Activated CD4-positive, alpha-beta T cell treated with anti-CD3 and anti-CD28 coated beads, Interleukin-2, amount 50 U/mL, for 1 hour (primary cell): ENCODE results near the gene PLXNC1.

Source experiments
- DNase-seq: peaks from one replicate; pipeline ENCODE4 v3.0.0-alpha.2; 2020

PLXNC1 gene

DNA sequence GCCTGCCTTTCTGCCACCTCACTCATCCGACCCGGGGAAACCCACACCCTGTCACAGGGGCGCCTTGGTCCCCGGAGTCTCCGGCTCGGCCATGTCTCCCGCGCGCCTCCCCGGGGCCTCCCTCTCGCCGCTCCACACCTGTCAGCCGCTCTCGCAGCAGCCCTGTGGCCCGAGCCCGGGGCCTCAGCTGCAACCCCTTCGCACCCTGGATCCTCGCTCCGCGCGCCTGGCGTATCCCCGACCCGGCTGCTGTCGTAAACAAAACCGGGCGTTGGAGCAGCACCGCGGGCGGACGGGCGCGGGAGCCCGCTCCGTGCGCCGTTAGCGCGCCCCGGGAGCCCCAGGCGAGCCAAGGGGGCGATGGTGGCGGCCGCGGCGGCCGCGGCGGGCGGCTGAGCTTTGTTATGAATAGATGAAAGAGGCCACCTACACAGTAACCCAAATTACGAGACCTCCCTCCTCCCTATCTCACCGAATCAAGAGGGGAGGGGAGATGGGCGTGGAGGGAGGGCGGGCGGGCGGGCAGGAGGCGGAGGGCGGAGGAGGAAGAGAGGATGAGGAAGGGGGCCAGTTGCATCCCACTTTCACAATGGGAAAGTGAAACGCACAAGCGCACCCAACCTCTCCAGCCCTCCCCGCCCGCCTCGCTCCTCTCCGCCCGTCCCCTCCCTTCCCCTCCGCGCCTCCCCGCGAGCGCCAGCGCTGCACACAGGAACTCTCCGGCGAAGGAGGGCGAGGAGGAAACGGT, at the start of gene PLXNC1:
Gene PLXNC1 (plus strand): TSS at position 587 of the 748 bp plus-strand sequence. CDS start 395 bp downstream, outside the sequence.
- DNase-seq = peak; percentile 62

DNA sequence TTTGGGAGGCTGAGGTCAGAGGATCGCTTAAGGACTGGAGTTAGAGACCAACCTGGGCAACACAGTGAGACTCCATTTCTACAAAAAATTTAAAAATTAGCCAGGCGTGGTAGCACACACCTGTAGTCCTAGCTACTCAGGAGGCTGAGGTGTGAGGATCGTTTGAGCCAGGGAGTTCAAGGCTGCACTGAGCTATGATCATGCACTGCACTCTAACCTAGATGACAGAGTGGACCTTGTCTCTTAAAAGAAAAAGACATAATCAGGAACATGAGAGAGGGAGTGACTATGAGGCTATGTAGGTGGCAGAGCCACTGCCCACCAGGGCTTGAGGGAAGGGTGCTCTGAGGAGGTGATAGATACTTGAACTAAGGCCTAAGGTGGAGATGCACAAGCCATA, 49.2 kb upstream of the PLXNC1 start:
- no peak for DNase-seq

DNA sequence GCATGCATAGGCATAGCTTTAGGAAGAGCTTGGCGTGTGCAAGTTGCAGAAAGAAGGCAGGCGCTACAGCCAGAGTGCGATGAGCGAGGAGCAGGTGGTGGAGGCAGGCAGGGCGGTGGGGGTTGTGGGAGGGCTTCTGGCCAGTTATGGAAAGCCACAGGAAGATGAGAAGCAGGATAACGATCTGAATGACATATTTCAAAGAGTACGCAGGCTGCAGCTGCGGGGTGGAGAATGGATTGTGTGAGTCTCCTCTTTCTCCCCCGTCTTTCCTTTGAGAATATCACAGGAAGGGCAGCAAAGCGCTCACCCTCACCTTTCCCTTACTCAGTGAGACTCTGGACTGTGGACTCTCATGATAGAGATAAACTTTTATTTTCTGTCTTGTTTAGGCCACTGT, 48.7 kb upstream of the PLXNC1 start:
- DNase-seq = no peak

DNA sequence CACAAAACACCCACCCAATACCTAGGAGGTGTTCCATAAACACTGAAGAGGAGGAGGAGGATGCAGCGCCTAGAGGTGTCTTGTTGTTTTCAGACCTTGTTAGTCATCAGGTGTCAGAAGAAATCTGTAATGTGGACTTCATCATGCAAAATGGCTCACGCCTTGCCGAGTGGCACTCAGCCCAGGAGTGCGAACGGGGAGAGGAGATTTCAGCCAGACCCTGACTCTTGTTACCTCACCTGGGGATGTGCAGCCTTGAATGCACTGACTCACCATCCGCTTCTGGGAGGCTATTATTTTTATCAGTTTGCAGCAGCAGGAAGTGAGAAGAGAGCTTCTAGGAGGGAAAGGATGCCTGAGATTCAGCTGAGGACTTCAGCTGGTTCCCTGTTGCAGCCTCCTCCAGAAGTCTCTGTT, 48.2 kb upstream of the PLXNC1 start:
- no peak for DNase-seq

DNA sequence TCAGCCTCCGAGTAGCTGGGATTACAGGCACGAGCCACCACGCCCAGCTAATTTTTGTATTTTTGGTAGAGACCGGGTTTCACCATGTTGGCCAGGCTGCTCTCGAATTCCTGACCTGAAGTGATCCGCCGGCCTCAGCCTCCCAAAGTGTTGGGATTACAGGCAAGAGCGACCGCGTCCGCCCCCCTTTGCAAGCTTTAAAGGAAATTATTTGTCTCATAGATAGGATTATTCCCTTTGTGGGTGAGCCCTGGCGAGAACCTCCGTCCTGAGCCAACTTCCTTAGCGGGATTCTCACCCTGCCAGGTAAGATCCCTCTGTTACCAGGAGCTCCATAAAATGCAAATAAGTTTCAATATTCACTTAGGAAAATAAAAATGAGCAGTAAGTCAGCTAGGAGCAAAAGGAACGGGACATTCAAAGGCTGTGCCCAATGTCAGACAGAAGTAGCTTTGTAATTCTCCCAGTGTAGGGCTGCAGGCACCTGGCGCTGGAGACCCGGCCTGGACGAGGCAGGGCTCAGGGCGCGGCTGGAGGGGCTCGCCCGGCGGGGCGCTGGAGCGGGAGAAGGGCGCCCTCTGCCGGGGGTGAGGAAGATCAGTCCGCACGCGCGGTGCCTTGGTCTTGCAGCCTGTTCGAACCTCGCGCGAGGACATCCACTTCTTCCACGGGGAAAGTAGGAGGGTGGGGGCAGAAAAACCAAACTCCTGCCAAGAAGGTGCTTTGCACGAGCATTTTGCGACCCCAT, 47.2 kb upstream of the PLXNC1 start:
- peak; percentile 76 for DNase-seq

DNA sequence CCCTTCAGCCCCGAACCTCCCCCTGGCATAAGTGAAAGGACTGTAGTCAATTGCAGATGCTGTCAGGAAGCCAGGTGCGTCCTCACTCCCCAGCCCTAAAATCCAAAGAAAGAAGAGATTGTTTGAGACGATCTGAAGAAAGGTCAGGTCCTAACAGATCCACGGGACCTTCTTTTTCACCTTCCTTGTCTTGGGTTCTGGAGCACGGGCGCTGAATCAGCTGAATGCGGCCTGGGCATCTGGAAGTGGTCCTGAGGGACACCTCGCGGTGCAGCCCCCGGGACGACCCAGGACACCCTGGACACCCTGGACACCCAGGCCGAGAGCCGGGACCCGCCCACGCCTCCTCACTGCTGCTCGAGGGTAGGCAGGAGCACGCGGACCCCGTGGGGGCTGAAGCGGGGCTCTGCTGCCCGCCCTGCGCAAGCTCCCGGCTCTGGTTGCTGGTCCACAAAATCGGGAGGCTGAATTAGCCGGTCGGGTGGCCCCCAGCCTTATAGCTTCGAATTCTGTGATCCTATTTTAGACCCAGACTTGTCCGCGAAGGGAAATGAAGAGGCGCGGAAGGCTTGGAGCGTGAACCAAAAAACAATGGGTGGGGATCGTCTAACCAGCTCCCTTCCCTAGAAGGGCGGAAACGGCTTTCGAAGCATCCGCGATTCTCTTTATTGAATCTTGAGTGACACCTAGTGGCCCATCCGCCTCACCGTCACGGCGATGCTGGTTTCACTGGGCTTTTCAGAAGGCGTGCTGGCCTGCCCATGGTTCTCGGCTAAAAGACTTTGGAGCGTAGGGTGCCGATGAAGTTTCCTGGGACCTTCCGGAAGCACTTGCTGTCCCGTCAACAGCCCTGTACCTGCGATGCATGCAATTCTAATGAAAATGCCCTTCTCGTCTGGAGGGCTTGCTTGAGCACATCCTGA, 46.4 kb upstream of the PLXNC1 start:
- DNase-seq = peak; percentile 82

DNA sequence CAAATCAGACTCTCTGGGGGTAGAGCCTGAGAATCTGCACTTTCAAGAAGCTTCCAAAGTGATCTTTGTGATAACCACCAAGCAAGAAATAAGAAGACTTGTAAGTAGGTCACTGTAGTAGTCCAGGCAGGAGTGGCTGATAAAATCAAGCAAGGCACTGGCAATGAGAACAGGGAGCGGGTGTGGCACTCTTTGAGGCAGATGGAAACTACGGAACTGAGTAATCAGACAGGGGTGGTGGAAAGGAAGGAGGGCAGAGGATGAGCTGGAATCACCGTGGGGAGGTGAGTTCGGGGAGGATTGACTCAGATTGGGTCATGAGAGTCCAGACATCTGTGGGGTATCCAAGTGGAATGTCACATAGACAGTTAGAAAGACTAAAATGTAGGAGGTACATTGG, 44.4 kb upstream of the PLXNC1 start:
- no peak for DNase-seq

DNA sequence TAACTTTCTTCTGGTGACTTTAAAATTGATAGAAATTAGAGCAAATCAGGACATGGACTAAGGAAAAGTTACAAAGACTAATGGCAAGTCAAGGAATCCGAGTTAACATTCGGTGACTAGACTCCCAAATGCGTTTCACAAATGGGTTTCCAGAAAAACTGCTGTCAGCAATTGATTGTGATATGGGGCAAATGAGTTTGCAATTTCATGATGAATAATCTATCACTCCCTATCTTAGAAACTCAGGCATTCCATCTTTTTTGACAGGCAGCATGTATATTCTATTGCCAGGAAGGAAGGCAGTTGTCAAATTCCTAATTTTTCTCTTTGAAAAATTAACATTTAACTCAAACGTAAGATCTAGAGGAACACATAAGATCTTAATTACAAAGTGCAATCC, 40.5 kb upstream of the PLXNC1 start:
- DNase-seq = no peak

DNA sequence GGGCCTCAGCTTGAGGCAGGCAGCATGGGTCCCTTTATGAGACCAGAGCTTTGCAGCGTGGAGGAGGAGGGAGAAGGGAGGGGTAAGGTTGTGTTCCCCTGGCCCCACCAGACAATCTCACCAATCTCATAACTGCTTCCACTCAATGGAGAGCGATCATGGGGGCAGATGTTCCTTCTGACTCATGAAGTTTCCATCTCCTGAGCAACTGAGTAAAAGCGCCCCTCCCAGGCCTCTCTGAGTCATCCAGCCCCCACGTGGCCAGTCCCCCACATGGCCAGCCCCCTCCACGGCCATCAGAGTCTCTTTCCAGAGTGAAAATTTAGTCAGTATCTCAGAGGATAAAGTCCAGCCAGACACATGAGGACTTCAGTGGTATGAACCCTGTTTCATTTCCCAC, 39.2 kb upstream of the PLXNC1 start:
- DNase-seq = no peak

DNA sequence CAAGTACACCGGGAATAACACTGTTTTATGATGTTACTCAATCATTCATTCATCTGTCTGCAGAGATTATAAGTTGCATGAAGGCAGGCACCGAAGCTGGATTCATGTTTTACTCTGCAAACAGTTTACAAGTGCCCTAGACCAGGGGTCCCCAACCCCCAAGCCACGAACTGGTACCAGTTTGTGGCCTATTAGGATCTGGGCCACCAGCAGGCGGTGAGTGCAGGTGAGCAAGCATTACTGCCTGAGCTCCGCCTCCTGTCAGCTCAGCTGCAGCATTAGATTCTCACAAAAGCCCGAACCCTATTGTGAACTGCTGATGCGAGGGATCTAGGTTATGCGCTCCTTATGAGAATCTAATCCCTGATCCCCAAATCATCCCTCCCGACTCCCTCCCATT, 38.1 kb upstream of the PLXNC1 start:
- DNase-seq = no peak

DNA sequence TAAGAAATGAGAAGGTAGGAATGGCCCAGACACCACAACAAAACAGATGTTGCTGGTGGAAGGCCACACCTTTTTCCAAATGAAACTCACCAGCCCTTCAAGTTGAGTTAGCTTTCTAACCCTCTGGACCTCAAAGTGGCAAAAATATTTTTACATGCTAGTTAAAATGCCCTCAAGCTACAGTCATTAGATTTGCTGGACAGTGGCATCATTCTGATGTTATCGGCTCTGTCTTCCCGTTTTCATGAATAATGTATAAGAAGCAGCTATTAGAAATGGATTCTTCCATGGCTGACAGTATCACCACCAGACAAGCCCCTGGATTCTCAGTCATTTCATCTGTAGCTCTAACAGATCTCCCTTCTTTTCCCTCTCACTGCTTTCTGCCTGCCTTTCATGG, 37.1 kb upstream of the PLXNC1 start:
- no peak for DNase-seq

DNA sequence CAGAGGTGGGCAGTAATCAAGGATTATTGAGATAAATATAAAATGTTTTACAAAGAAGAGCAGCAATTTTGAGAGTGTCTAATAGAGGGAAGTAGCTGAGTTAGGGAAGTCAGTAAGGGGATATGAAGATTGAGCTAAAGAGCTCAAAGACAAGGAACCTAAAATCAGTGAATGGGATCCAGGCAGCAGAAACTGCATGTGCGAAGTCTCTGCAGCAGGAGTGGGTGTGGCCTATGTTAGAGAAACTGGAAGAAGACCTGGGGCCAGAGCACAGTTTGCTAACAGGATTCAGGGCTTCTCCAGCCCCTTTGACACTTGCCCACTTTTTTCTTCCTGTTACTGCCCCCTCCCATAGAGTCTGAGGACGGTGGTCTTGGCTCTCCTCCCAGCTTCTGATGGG, 36.3 kb upstream of the PLXNC1 start:
- no peak for DNase-seq

DNA sequence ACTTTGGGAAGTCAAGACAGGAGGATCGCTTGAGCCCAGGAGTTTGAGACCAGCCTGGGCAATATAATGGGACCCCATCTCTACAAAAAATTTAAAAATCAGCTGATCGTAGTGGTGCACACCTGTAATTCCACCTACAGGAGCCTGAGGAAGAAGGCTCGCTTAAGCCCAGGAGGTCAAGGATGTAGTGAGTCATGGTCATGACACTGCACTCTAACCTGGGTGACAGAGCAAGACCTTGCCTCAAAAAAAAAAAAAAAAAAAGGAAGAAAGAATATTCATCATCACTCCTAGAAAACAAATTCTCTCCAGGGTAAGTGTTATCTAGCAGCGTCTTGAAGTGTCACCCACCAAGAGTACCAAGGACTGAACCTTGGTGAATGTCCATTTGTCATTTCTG, 34.2 kb upstream of the PLXNC1 start:
- DNase-seq = no peak

DNA sequence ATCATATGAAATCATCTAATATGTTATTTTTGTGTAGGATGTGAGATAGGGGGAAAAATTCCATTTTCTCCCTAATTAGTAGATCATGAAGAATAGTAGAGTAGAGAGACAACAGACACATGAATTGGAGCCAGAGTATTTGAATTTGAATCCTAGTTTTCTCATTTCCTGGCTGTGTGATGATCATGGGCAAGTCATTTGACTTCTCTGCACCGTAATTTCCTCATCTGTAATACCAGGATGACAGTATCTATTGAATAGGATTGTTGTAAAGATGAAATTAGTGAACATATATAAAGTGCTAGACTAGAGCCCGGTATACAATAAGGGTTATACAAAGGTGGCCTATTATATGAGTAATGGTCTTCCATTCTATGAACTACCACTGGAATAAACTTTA, 32.2 kb upstream of the PLXNC1 start:
- no peak for DNase-seq

DNA sequence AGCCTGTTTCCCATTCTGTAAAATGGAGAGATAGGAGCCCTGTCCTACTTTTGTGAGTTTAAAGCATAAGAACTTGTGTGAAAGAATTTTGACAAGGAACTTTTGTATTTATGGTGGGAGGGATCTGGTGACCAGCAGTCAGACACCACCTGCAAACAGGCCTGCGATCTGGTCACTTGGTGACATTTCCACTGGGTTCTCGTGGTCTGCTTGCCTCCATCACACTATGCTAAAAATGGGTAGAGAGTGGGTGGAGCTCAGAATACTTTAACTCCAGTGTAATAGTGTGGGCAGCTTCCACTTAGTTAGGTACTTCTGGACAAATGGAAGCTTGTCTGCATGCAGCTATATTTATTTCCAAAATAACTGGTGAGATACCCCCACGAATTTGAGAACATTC, 26.5 kb upstream of the PLXNC1 start:
- DNase-seq = no peak

DNA sequence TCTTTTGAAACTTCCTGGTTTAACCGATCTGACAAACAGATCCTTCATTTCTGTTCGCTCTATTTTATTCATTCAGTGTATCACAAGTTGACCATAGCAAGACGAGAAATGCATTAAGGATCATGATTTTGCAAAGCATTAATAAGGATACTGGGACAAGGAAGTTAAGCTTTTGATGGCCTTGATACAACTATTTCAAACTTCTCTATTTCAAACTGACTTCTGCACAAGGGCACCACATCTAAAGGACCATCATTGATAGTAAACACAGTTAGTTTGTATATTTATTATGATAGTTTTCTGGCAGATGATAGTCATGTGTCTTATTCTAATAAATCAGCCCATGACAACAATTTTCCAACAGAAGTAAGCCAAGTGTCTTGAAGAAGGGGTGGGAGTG, 25.8 kb upstream of the PLXNC1 start:
- DNase-seq = no peak

DNA sequence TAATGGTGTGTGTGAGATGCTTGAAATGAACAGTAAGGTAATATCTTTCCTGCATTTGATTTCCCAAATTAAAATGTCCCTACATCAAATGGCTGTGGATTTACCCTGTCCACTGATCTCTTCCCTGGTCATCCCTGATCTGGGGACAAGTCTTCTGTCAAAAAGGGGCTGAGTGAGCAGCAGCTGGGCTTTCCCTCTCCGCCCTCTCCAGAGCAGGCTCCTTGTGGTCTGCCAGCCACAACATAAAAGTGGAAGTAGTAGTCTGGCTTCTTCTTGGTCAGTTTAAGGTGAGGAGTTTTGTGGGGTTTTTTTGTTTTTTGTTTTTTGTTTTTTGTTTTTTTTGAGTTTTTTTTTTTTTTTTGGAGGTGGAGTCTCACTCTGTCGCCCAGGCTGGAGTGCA, 25.2 kb upstream of the PLXNC1 start:
- DNase-seq = no peak

DNA sequence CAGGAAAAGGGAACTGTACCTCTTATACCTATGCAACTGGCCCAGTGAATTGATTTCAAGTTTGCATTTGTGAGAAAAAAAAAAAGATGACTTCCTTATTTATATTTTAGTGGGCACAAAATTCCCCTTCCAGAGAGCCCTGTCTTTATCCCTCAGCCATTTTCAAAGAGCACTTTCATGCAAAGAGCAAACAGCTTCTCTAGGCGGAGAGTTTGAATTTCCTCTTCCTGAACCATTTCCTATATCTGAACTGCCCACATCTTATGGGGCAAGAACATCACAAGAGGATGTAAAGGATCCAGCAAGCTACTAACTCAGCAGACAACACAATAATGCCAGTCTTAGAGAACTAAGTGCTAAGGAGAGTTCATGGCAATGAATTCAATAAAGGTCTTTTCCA, 22.3 kb upstream of the PLXNC1 start:
- no peak for DNase-seq

DNA sequence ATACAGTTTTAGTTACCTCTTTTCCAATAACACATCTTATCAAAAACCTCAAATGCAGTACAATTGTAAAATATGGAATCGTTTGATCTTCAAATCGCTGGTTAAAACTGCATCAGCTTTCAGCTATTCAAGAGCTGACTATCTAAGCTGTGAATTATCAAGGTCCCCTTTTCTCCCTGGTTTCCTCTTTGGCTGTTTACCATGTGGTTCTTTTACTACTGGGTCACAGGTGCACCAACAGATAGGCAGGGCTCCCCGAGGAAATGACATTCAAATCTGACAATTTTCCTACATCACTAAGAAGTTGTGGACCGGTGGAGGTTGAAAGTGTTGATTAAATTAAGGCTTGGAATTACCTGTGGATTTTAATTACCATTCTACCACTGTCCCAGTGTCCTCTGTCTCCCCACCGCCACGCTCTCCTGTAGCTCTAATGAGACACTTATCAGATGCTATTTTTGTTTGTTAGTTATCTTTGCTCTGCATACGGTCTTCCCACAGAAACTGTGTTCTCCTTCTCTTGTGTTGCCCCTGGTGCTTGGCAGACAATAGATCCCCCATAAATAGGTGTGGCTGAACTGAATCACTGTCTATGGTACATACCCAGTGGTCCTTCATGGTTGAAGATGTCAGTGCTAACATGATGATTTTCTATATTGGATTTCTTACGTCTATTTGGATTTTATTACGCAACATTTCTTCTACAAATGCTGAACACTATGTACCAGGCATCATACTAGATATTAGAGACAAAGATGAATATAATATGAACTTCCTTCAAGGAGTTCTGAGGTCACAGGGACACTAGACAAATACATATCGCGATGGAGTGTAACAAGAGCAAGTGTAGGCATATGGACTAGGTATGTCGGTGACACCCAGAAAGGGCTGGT, 20.9 kb upstream of the PLXNC1 start:
- no peak for DNase-seq

DNA sequence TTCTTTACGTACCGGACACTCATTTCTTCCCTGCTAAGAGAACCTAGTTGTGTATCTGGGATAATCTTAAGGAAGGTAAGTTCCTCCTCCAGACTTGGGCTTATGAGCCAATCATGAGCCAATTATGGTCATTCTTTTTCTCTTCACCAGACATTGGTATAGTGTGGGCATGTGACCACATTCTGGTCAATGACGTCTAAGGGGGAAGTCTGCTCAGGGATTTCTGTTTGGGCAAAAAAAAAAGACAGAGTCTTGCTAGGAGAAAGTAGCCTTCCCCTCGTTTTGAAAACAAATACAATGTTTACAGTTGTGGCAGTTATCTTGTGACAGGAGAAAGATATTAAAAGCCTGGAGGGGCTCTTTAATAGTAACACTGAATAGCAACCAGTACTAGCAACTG, 20.1 kb upstream of the PLXNC1 start:
- DNase-seq = no peak

DNA sequence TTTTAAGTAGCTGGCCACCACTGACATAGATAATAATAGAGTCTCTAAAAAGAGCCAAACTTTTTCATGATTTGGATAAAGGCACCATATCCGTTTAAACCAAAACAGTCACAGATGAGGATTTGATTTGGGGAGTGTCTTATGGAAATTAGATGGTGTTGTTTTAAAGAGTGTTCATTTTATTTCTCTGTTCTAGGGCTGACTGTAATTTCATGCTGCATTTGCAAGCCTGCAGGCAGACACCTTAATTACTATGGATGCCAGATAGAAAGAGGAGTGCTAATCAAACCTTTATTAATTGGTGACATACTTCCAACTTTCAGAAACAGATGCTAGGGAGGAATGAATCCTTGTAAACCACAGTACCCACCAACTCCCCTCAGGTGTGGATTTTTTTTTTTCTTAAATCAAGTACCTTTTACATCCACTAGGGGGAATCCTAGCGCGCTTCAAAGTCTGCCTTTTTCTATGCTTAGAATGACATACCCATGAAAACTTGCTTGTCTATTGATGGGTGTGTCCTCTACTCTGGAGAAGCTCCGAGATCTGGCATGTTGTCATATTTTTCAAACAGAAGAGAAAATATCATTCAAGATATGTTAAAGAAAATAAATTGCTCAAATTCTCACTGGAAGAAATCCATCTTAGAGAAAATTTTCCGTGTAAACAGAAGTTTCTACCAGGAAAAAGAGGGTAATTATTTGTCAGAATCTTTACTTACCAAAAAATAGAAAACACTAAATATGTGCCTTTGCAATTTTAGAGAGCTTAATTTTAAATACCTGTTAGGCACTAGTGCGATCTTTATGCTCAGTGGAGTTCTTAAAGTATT, 14.2 kb upstream of the PLXNC1 start:
- peak; percentile 19 for DNase-seq

DNA sequence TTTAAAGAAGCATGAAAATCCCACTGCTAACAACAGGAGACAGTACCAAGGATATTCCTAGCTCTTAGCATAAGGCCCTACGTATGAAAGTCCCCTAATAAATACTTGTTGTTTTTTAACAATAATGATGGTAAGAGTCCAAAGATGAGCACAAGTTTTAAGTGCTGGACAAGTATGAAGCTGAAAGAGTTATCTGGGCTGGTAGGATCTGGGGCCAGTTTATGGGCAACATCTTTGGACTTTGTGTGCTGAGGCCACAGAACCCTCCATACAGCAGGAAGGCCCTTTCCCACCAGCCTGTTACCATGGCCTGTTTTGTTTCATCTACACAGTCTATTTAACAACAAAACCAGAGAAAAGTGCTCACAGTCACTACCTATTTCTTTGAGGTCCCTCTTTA, 12.5 kb upstream of the PLXNC1 start:
- DNase-seq = no peak
